MM.1S (cell line): Measurements from ENCODE around the gene HIGD2A.

Experiments
- EZH2 ChIP-seq: fragments of 300-600 bp; sonication (generic); optimal IDR thresholded peaks from 2 replicates; pipeline ENCODE3; 2017; ENCODE audit warnings: low read depth, mild to moderate bottlenecking, antibody characterized with exemption, low read length, mixed read lengths
- TF ChIP-seq, protein P1 (sequence below): fragments of 300-600 bp; sonication (generic); IDR thresholded peaks from 2 replicates; pipeline ENCODE4 v1.5.1; 2016; ENCODE audit warnings: antibody characterized with exemption, low read length, mixed read lengths

- TF ChIP-seq, protein P1, sequence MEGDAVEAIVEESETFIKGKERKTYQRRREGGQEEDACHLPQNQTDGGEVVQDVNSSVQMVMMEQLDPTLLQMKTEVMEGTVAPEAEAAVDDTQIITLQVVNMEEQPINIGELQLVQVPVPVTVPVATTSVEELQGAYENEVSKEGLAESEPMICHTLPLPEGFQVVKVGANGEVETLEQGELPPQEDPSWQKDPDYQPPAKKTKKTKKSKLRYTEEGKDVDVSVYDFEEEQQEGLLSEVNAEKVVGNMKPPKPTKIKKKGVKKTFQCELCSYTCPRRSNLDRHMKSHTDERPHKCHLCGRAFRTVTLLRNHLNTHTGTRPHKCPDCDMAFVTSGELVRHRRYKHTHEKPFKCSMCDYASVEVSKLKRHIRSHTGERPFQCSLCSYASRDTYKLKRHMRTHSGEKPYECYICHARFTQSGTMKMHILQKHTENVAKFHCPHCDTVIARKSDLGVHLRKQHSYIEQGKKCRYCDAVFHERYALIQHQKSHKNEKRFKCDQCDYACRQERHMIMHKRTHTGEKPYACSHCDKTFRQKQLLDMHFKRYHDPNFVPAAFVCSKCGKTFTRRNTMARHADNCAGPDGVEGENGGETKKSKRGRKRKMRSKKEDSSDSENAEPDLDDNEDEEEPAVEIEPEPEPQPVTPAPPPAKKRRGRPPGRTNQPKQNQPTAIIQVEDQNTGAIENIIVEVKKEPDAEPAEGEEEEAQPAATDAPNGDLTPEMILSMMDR: no peak
- no peak for TF ChIP-seq EZH2
These were observed 878 bp downstream of the HIGD2A start for GRCh38 chr5:176389135-176390123.
